Fibroblast of peridontal ligament (primary cell): Measurements from ENCODE around the gene SYTL1.
A peak's percentile ranks its signal among the peaks of the same experiment; 100 is the strongest.

Experiments used
- DNase-seq: peaks from one replicate; pipeline ENCODE4 v3.0.0-alpha.2; 2010; ENCODE audit errors: extremely low read depth

SYTL1 gene

DNA sequence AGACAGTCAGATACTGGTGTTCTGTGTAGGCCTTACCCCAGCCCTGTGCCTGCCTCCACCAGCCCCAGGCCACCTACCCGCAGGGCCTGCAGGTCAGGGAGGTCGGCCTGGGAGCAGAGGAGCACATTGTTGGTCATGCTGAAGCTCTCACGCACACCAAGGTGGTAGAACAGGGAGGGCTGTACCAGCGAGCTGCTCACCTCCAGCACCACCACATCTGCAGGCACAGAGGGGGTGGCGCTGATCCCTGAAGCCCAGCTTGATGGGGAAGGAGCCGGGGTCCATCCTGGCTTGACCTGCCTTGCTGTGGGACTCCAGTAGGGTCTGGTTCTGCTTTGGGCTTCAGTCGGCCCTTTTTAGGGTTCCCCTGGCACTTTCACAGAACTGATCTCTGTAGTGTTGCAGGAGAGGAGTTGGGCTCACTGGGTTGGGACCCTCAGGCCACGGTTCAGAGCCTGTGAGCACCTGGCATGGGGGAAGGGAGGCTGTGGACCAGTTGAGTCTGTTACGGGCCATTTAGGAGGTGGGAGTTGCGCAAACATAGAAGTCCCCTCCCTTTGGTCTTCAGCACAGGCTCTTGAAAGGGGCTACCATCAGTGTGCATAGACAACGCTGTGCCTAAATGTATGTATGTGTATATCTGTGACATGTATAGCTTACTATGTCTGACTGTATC, 23.0 kb downstream of the SYTL1 start:
- no peak for DNase-seq

GRCh38 chr1:27365372-27366112, 23.7 kb downstream of the SYTL1 start:
- peak; percentile 88 for DNase-seq

GRCh38 chr1:27366113-27366410, 24.2 kb downstream of the SYTL1 start:
- DNase-seq: no peak

DNA sequence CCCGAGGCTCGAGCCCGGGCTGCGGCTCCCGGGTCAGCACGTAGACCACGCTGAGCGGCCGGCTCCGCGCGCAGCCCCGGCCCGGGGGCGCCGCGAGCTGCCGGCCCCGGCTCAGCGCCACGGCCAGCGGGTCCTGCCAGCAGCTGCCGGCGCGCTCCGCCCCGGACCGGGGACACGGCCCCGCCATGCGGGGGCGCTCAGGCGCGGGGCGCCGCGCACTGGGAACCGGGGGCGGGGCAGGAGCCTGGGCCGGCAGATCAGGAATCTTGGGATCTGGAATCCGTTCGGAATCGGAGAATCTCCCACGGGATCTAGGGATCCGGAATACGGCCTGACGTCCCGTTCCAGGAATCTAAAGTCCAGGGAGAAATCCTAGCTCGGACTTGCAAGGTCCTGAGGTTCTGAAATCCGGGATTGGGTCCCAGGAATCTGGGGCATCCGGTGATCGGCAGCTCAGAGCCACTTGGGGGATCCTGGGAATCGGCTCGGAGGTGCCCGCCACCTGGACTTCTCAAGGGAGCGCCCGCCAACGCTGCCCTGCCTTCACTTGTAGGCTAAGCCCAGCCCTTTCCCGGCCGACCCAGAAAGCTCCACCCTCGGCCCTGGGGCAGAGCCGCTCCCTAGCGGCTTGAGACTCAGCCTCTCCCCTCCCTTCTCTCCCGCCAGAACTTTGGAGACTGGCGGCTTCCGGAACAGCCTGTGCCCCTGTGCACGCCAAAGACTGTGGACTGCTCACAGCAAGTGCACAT, 24.8 kb downstream of the SYTL1 start, which contains the start of gene MAP3K6:
TSS of gene MAP3K6 (minus strand) at position 551 of the 749 bp plus-strand sequence. CDS start at position 187, 364 bp downstream.
- DNase-seq: peak; percentile 81

DNA sequence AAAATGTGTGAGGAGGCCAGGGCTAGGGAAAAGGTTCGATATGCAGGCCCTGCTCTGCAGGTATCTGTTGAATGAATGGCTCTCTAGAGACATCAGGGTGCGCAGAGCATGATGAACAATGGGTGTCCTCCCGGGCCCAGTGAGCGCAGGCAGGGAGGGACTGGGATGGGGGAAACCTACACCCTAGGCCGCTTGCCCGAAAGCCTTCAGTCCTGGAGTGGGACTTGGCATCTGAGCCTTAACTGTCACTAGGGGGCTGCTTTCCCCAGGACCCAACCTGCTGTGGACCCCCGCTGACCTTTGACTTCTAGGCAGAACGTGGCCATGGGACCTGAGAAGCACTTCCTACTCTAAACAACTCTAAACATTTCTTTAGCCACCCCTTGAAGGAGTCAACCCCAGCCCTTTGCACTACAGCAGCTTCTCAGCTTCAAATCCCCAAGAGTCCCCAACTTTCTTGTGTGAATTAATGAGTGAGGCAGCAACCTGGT, 25.4 kb downstream of the SYTL1 start:
- no peak for DNase-seq

GRCh38 chr1:27368869-27369582, 27.2 kb downstream of the SYTL1 start:
- peak; percentile 57 for DNase-seq

GRCh38 chr1:27372022-27372807, 30.4 kb downstream of the SYTL1 start:
- DNase-seq: no peak

DNA sequence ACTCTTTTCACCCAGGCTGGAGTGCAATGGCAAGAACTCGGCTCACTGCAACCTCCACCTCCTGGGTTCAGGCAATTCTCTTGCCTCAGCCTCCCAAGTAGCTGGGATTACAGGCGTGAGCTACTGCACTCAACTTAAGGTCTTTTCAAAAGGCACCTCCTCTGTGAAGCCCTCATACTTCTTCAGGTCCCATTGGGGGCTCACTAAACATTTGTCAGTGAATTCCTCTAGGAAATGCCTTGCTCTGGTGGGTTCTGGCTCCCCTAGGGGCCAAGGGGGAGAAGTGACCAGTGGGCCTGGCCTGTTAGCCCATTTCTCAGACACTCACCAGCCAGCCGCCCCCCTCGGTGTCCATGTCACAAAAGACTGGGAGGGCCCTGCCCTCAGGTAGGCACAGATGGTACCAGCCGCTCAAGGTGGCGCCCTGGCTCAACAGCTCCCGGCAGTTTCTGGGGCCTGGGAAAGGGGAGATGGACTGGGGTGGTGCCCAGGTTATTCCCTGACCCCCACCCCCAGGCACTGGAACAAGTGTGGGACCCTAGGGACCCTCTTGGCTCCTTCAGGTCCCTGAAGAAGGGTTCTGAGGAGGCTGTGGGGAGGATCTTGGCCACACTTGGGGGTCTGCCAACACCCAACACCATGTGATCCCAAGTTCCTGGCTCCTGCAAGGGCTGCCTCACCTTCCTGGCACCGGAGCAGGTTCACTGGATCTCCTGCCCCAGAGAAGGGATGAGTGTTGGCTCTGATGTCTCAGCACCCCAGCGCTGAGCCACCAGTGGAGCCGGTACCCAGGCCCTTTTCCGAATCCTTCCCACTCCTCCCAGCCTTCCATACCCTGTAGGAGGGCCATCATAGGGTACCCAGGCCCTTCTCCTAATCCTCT, 31.2 kb downstream of the SYTL1 start:
- DNase-seq: no peak

DNA sequence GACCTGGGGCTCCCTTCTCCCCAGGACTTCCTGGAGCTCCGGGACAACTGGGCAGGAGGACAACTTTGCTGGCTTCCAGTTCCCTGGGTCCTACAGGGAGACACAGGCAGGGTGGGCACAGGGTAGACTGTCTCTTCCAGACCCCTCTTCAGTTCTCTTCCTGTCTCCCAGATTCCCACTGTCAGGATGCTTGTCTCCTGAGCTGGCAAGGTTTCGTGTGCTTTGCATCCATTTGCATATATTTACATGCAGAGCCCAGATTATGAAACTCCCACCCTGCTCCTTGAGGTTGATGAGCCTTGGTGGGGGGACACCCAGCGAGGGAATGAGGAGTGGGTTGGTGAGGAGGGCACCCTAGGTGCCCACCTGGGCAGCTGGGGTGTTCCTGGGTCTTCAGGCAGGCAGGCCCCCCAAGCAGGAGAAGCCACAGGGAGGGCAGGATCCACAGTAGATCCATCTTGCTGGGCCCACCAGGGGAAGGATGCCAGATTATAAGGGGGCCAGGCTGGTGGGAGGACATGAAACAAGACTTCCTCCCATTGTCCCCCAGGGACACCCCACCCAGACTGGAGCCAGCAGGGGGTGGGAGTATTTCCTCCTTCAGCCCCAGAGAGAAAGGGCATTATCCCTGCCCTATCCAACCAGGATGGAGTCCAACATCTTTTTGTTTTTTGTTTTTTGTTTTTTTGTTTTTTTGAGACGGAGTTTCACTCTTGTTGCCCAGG, 32.7 kb downstream of the SYTL1 start, which contains the start of gene FCN3:
TSS of gene FCN3 (minus strand) at position 463 of the 725 bp plus-strand sequence. CDS start at position 457, 6 bp downstream.
- no peak for DNase-seq

- DNase-seq: no peak
Measured at GRCh38 chr1:27377760-27378495, 36.1 kb downstream of the SYTL1 start.

- DNase-seq: no peak
Measured at GRCh38 chr1:27379564-27380122, 37.8 kb downstream of the SYTL1 start.

DNA sequence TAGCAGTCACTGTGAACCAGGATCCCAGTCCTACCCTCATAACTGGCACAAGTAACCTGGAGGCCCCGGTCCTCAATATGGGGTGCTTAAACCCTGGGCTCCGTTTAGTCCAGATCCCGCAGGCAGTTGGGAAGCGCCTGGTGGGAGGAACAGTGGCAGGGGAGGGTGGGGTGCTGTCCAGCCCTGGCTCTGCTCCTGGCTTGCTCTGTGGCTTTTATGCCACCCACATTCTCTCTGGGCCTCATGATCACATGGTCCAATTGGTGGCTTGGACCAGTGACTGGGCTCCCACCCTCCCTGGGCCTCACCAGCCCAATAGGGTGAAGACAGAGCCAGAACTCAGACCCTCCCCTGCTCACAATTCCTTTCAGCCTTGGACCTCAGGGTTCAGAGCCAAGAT, 38.4 kb downstream of the SYTL1 start:
- no peak for DNase-seq

DNA sequence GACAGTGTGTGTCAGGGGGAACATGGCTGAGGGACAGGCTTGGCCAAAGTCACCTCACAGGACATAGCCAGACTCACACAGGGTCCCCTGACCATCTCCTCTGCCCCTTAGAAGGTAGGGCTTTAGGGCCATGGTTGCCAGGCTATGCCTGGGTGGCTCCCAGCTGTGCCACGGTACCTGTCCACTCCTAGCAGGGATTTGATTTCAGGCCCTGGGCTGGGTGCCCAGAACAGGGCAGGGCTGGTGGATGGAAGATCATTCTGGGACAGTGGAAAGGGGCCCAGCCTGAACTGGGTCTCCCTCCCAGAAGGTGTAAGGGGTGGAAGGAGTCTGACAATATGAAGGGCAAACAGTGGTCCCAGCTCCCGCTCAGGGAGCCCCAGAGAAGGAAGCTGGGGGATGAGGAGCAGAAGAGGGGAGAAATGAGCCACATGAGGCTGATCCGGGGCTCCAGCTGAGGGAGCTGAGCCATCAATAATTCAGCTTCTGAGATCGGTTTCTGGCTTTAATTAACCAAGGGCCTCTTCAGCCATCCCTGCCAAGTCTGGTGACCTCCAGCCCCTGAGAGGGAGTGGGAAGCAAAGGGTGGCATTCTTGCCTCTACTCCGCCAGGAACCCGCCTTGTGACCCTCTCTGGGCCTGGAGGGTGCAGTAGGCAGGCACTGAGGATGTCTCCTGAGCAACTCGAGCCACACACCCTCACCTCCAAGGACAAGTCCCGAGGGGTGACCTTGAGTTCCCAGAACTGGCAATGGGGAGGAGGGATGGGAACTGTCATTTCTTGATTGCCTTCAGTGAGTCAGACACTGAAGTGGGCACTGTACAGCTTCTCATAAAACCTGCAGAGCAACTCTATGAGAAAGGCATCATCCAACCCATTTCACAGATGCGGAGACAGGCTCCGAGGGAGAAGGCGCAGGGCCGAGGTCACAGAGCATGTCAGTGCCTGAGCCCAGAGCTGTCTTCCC, 39.2 kb downstream of the SYTL1 start:
- peak; percentile 53 for DNase-seq

DNA sequence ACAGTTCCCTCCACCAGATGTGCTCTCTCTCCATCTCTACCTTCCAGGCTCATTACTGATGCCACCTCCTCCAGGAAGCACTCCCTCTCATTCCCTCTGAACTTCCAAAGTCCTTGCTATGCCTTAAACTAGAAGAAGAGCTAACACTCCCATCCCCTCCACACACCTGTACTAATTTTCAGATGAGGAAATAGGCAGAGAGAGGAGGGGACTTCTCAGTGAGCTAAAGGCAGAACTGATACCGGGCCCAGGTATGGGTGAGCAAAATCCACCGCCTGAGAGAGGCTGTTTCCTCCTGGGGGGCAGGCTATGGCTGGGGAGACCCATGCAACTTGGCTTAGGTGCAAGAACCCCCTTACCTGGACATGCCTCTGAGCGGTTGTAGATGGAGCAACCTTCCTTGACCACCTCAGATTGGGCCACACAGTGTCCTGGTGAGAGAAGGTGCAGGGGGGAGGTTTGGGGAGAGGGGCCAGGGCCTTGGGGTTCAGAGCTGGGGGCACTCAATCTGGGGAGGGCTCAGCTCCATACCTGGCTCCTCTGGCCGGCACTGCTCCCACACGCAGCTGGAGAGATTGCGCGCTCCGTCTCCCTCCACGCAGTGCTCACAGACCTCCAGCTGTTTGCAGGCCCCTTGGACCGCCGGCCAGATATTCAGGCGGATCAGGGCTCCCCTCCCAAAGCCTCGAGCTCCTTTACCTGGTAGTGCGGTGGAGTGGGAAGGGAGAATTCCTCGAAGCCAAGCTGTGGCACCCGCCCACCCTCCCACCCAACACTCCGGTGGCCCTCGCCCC, 40.3 kb downstream of the SYTL1 start:
- no peak for DNase-seq

- no peak for DNase-seq
Measured at GRCh38 chr1:27383039-27383605, 41.3 kb downstream of the SYTL1 start, which contains the start of gene CD164L2. CD164L2 (minus strand) TSS chr1:27383333; CDS start chr1:27383239, 94 bp downstream.

- DNase-seq: no peak
Measured at GRCh38 chr1:27383661-27384060, 41.8 kb downstream of the SYTL1 start.
